Liver (tissue), 9 donors: ENCODE measurements around the gene SECISBP2L. TPM values are rescaled to one million over a fixed set of nuclear protein-coding genes. Genes with fewer than 3 reads are reported as not detected.

Source experiments
- DNase-seq: peaks from one replicate; pipeline ENCODE4 v3.0.0-alpha.2; 2017; ENCODE audit warnings: low spot score
- H3K27ac ChIP-seq, 2 donors: one replicate each; pipeline ENCODE4 v1.7.0; 2013; ENCODE audit warnings: inconsistent platforms in 2 of 2, low read length in 2 of 2, control low read depth in 1 of 2, low read depth in 1 of 2, mild to moderate bottlenecking in 1 of 2
- H3K27me3 ChIP-seq, 4 donors: one replicate each; pipeline versions ENCODE4 v1.6.1 to v1.7.0; 2013; ENCODE audit warnings: low read length in 3 of 4, inconsistent platforms in 1 of 4, mild to moderate bottlenecking in 1 of 4, moderate library complexity in 1 of 4; ENCODE audit not compliant: control insufficient read depth in 4 of 4, insufficient read depth in 4 of 4
- H3K36me3 ChIP-seq, 4 donors: one replicate each; pipeline versions ENCODE4 v1.6.1 to v1.7.0; 2013; ENCODE audit warnings: low read length in 3 of 4, mild to moderate bottlenecking in 3 of 4, low read depth in 1 of 4, moderate library complexity in 1 of 4; ENCODE audit not compliant: control insufficient read depth in 4 of 4, insufficient read depth in 3 of 4
- H3K4me1 ChIP-seq, 4 donors: one replicate each; pipeline versions ENCODE4 v1.6.1 to v1.7.0; 2013; ENCODE audit warnings: low read length in 3 of 4, mild to moderate bottlenecking in 3 of 4, moderate library complexity in 1 of 4; ENCODE audit not compliant: control insufficient read depth in 4 of 4, insufficient read depth in 4 of 4
- H3K4me3 ChIP-seq, 3 donors: one replicate each; pipeline versions ENCODE4 v1.6.1 to v1.7.0; 2013; ENCODE audit warnings: low read length in 3 of 3, control low read depth in 1 of 3, low read depth in 1 of 3, mild to moderate bottlenecking in 1 of 3
- H3K9ac ChIP-seq, 2 donors: one replicate each; pipeline ENCODE4 v1.7.0; 2013; ENCODE audit warnings: low read length in 2 of 2, mild to moderate bottlenecking in 2 of 2, moderate library complexity in 2 of 2, control low read depth in 1 of 2, low read depth in 1 of 2
- H3K9me3 ChIP-seq, 4 donors: one replicate each; pipeline versions ENCODE4 v1.6.1 to v1.7.0; 2013; ENCODE audit warnings: low read length in 3 of 4; ENCODE audit not compliant: control insufficient read depth in 4 of 4
- ATF3 ChIP-seq: IDR thresholded peaks from 2 replicates; pipeline ENCODE4 v1.6.1; 2016; ENCODE audit warnings: antibody characterized with exemption
- CTCF ChIP-seq: fragments of 150-350 bp; IDR thresholded peaks from 2 replicates; pipeline ENCODE4 v1.5.1; 2017; ENCODE audit warnings: improper control_type of control experiment, low read depth, low read length; ENCODE audit not compliant: missing input control
- EGR1 ChIP-seq, 2 donors: IDR thresholded peaks; 2 replicates each; pipeline ENCODE4 v1.6.1; 2016 to 2018; ENCODE audit warnings: antibody characterized with exemption in 2 of 2, low read depth in 2 of 2
- FOXA1 ChIP-seq: IDR thresholded peaks from 2 replicates; pipeline ENCODE4 v1.6.1; 2016; ENCODE audit warnings: antibody characterized with exemption
- FOXA2 ChIP-seq: IDR thresholded peaks from 2 replicates; pipeline ENCODE4 v1.6.1; 2016; ENCODE audit warnings: antibody characterized with exemption
- GABPA ChIP-seq, 2 donors: IDR thresholded peaks in 1 of 2; conservative IDR thresholded peaks in 1 of 2; 2 replicates each; pipeline ENCODE4 v1.6.1; 2016; ENCODE audit warnings: antibody characterized with exemption in 2 of 2, mild to moderate bottlenecking in 1 of 2, moderate library complexity in 1 of 2
- HNF4A ChIP-seq, 2 donors: conservative IDR thresholded peaks; 2 replicates each; pipeline ENCODE4 v1.6.1; 2016; ENCODE audit warnings: antibody characterized with exemption in 2 of 2, mild to moderate bottlenecking in 2 of 2
- HNF4G ChIP-seq: IDR thresholded peaks from 2 replicates; pipeline ENCODE4 v1.6.1; 2016; ENCODE audit warnings: antibody characterized with exemption
- JUND ChIP-seq, 2 donors: IDR thresholded peaks; 2 replicates each; pipeline ENCODE4 v1.6.1; 2016; ENCODE audit warnings: antibody characterized with exemption in 2 of 2
- MAX ChIP-seq: IDR thresholded peaks from 2 replicates; pipeline ENCODE4 v1.6.1; 2016; ENCODE audit warnings: antibody characterized with exemption
- NR2F2 ChIP-seq: IDR thresholded peaks from 2 replicates; pipeline ENCODE4 v1.6.1; 2016; ENCODE audit warnings: antibody characterized with exemption
- RAD21 ChIP-seq, 2 donors: IDR thresholded peaks; 2 replicates each; pipeline ENCODE4 v1.6.1; 2016; ENCODE audit warnings: antibody characterized with exemption in 2 of 2, mild to moderate bottlenecking in 2 of 2
- REST ChIP-seq: IDR thresholded peaks from 2 replicates; pipeline ENCODE4 v1.6.1; 2016; ENCODE audit warnings: antibody characterized with exemption, mild to moderate bottlenecking
- RXRA ChIP-seq, 2 donors: IDR thresholded peaks; 2 replicates each; pipeline ENCODE4 v1.6.1; 2017 to 2018; ENCODE audit warnings: antibody characterized with exemption in 2 of 2, mild to moderate bottlenecking in 1 of 2
- SP1 ChIP-seq: IDR thresholded peaks from 2 replicates; pipeline ENCODE4 v1.6.1; 2018; ENCODE audit warnings: antibody characterized with exemption, mild to moderate bottlenecking
- TAF1 ChIP-seq: conservative IDR thresholded peaks from 2 replicates; pipeline ENCODE4 v1.6.1; 2016; ENCODE audit warnings: antibody characterized with exemption, mild to moderate bottlenecking
- YY1 ChIP-seq: IDR thresholded peaks from 2 replicates; pipeline ENCODE4 v1.6.1; 2016; ENCODE audit warnings: antibody characterized with exemption, mild to moderate bottlenecking
- ZBTB33 ChIP-seq: IDR thresholded peaks from 2 replicates; pipeline ENCODE4 v1.6.1; 2016; ENCODE audit warnings: antibody characterized with exemption
- WGBS: extraction: QIAGEN DNeasy Blood & Tissue Kit; methylation state at CpG from one replicate; pipeline ENCODE4 v1.1.7; 2013; 5-methylcytosine and 5-hydroxymethylcytosine counted together
- polyA plus RNA-seq, 2 donors: library from polyadenylated mRNA; stranded (reverse) in 1 of 2; unstranded in 1 of 2; fragments of 200-250 nt in 1 of 2; fragments of >200 nt in 1 of 2; fragmentation: Nextera tagmentation in 1 of 2; extraction: Ambion mirVana in 1 of 2; gene quantifications; one replicate each; pipeline versions ENCODE4 v1.2.1 to v1.2.3, GENCODE V29; 2013 to 2015
- total RNA-seq, 2 donors: library from RNA; depleted of rRNA; stranded (reverse); fragments of >200 nt; gene quantifications; one replicate each; pipeline ENCODE4 v1.2.3, GENCODE V29; 2014
- donor health status: healthy.
- donor health status: healthy.
- donor health status: healthy.
- donor health status: healthy.
- donor health status: healthy.

SECISBP2L gene
- total and polyA plus RNA-seq, 4 donors = 5.7 to 15.7 (median 14.3) TPM

GRCh38 chr15:49094923-49095322, 48.7 kb upstream of the SECISBP2L start:
- Histone ChIP-seq H3K9me3 (no peaks in the 10 kb centered on the region), H3K4me1 (peaks cover 0 to 2% (median 0%) of the 10 kb centered on the region in 4 donors), H3K36me3 (no peaks in the 10 kb centered on the region), H3K9ac (no peak overlapping the region), H3K27ac (no peak overlapping the region), H3K4me3 (no peak overlapping the region), H3K27me3 (no peaks in the 10 kb centered on the region)
- DNase-seq = no peak
- WGBS = 91% methylated on average over 1 of the region's 1 CpG
- TF ChIP-seq MAX (no peak), EGR1 (IDR thresholded peaks at IDR 0.05; ENCODE audit: low read depth in 2 of 2) (no peak), ZBTB33 (no peak), HNF4A (conservative IDR thresholded peaks at IDR 0.05) (no peak), GABPA (IDR thresholded peaks at IDR 0.05 in 1 of 2, conservative IDR thresholded peaks at IDR 0.05 in 1 of 2) (no peak), RAD21 (IDR thresholded peaks at IDR 0.05) (no peak), FOXA2 (no peak), ATF3 (no peak), TAF1 (no peak), JUND (IDR thresholded peaks at IDR 0.05) (no peak), REST (no peak), HNF4G (no peak), RXRA (IDR thresholded peaks at IDR 0.05) (no peak), SP1 (no peak), FOXA1 (no peak), NR2F2 (no peak), YY1 (no peak), CTCF (no peak)
